Stimulated activated CD4-positive, alpha-beta T cell treated with anti-CD3 and anti-CD28 coated beads, Interleukin-1b, Interleukin-23, amount 100 ng/mL, for 4 hours (primary cell): ENCODE data around the gene SPDYE2.
"Not testable (repeated sequence)": the region's sequence is repeated elsewhere in the genome, so short reads cannot be mapped to it uniquely, and the experiment has no call there.

ENCODE experiments used
- DNase-seq, 2 donors: peaks; one replicate each; pipeline ENCODE4 v3.0.0-alpha.2; 2020; ENCODE audit warnings: low read depth in 2 of 2

Gene SPDYE2, protein sequence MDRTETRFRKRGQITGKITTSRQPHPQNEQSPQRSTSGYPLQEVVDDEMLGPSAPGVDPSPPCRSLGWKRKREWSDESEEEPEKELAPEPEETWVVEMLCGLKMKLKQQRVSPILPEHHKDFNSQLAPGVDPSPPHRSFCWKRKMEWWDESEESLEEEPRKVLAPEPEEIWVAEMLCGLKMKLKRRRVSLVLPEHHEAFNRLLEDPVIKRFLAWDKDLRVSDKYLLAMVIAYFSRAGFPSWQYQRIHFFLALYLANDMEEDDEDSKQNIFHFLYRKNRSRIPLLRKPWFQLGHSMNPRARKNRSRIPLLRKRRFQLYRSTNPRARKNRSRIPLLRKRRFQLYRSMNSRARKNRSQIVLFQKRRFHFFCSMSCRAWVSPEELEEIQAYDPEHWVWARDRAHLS

DNA sequence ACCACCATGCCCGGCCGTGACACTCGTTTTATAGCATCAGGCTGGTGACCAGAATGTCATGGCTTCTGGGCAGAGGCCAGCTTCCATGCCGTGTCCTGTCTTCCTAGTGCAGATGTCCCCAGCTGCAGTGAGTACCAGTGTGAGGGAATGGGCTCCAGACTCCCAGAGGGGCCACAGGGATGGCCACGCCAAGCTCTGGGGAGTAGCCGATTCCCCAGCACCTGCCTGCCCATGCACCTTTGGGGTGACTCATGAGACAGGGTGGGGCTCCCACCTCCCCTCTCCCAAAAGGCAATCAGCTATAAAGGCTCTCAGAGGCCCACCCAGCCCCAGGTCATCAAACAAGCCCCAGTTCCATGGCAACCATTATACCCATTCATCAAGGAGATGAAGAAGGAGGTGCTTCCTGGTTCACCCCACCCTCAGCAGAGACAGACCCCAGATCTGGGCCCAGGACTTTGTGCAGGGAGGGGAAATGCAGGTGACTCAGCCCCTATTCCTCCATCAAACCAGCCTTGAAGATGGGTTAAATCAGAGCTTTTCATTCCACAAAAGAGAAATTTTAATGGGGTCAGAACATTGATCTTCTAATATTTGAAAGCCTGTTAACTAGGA, at the start of gene SPDYE2:
SPDYE2 (plus strand) TSS at position 419 of the 615 bp plus-strand sequence. CDS start 2,030 bp downstream, outside the sequence.
- DNase-seq: not testable (repeated sequence)

DNA sequence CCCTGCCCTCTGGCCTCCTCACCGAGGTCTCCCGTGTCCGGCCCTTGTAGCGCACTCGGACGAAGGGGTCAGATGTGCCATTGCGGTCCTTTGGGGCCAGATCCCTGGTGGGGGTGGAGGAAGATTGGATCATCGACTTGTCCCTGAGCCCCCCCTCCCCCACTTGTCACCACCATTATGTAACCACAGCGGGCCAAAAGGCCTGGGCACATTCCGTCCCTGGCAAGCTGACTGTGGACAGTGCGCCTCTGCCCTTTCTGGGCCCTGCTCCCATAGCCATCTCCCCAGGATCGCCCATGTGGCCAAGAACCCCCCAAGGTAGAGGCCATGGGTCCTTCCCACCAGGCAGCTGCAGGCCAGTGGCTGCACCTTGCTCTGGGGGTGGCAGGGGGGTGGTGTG, 47.9 kb upstream of the SPDYE2 start:
- not testable (repeated sequence) for DNase-seq

DNA sequence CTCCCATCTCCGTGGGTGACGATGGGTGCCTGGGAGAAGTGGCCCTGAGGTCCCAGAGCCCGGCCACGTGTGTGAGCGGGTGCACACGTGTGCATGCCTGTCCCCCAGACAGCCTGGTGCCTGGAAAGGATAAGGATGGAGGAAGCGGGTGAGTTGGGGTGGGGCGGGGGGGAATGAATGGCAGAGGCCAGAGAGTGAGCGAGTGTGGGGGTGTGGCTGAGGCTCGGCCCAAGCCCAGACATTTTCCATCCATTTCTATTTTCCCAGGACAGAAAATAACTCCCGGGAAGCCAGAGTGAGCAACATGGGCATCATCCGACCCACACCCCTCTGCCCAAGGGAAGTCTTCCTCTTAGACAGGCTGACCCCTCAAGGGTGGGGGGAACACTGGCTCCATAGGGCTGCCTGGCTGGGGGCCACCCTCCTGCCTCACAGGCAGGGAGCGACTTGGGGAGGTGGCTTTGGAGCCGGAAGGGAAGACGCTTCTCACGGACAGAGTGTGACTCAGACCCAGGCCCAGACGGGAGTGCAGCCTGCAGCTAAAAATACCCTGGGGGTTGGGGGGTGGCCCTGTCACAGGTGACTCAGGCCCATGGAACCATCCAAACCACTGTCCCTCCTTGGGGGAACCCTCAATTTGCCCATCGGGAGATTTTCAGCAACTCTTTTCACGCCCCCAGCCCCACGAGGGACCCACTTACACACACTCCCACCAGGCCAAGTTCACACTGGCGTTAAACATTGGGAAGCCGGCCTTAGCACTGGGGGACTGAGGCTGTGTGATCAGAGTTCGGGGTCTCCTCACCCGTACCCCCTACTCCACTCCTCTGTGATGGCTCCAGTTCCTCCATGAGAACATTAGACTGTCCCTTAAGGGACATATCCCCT, 45.5 kb upstream of the SPDYE2 start:
- not testable (repeated sequence) for DNase-seq

DNA sequence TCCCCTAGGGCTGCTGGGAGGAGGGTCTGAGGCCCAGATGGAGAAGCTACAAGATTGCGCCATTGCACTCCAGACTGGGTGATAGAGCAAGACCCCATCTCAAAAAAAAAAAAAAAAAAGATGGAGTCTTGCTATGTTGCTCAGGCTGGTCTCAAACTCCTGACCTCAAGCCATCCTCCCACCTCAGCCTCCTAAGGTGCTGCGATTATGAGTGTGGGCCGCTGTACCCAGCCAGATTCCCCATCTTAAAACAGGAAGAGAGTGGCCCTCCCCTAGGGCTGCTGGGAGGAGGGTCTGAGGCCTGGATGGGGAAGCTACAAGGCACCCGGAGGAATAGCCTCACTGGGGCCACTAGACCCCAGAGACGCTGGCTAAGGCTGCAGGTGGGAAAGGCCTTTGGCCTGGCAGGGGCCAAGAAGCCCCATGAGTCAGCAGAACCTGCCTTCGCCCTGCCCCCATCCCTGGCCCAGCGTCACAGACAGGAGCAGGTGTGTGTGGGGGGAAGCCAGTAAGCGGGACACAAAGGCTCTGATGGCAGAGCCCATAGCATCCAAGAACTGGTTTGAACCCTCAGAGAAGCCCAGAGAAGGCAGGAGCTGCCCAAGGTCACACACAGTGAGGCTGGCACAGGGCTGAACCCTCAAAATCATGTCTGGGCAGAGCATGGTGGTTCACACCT, 43.5 kb upstream of the SPDYE2 start:
- DNase-seq: not testable (repeated sequence)

DNA sequence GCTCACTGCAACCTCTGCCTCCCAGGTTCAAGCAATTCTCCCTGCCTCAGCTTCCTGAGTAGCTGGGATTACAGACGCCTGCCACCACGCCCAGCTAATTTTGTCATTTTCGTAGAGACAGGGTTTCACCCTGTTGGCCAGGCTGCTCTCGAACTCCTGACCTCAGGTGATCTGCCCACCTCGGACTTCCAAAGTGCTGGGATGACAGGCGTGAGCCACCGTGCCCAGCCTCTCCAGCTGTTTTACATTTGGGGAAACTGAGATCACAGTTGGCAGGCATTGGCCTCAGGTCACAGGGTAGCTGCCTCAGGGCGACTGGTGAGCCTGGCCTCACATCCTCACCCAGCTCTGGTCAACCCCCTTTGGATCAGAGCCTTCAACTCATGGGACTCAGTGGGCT, 40.5 kb upstream of the SPDYE2 start:
- DNase-seq: not testable (repeated sequence)

DNA sequence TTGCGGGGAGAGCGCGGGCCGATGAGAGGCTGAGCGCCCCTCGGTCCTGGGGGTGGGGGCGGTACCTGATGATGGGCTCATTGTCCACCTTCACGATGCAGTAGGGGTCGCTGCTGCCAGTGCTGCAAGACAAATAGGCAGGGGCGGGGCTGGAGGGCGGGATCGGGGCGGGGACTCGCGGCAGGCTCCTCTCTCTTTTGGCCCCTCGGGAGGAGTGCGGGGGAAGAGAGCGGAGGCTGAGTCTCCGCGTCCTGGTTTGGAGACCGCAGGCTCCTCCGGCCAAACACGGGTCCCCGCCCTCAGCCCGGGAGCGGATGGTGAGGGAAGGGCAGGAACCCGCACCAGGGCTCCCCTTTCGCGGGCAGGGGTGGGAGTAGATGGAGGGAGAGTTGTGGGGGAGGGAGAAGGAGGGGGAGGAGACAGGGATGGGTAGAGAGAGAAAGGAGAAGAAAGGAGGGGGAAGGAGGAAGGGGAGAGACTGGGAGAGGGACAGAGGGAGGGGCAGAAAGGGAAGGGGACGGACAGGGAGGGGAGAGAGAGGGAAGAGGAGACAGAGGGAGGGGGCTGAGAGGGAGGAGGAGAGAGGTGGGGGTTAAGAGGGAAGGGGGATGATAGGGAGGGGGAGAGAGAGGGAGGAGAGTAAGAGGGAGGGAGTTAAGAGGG, 39.0 kb upstream of the SPDYE2 start:
- not testable (repeated sequence) for DNase-seq

DNA sequence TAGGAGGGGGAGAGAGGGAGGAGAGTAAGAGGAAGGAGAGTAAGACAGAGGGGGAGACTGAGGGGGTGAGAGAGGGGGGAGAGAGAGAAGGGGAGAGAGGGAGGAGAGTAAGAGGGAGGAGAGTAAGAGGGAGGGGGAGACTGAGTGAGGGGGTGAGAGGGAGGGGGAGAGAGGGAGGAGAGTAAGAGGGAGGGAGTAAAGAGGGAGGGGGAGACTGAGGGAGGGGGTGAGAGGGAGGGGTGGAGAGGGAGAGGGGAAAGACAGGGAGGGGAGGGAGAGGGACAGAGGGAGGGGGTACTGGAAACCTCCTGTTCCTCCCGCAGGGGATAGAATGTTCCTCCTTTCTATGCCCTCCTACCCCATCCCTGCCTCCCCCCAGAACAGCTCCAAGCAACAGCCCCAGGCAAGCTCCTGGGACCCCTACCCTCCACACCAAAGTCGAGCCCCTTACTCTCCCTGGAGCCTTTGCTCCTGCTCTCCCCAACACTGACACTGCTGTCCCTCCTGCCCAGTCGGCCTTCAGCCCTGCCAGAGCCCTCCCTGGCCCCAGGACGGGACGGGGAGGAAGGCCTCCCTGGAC, 38.3 kb upstream of the SPDYE2 start:
- DNase-seq: not testable (repeated sequence)

DNA sequence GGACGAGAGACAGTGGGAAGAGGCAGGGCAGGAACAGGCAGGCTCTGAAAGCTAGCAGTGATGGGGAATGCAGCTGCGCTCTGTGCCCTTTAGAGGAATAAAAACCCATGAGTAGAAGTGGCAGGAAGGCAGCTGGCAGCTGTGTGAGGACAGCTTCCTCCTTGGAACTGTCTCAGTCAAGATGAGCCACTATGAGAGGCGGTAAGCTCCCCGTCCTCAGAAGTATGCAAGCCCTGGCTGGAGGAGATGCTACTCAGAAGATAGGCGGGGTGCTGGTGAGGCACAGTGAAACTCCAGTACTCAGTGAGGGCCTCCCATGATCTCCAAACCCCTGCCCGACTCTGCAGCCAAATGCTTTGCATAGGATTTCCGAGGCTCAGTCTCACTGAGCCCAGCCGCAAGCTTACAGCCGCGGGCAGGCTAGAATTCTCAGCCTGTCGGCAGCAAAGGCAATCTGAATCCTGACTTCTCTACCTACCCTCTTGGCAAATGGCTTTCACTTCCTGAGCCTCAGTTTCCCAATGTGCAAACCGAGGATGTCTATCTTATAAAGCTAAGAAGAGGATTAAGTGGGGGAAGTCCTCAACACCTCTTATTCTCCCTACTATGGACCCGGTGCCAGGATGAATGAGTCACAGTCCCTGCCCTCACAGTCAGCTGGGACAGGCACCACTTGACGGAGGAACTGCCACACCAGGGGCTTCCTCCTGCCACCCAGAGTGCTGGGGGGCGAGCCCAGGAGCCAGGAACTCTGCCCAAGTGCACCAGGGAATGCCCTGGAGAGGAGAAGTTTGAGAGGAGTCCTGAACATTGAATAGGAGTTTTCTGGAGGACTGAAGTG, 35.9 kb upstream of the SPDYE2 start:
- not testable (repeated sequence) for DNase-seq

DNA sequence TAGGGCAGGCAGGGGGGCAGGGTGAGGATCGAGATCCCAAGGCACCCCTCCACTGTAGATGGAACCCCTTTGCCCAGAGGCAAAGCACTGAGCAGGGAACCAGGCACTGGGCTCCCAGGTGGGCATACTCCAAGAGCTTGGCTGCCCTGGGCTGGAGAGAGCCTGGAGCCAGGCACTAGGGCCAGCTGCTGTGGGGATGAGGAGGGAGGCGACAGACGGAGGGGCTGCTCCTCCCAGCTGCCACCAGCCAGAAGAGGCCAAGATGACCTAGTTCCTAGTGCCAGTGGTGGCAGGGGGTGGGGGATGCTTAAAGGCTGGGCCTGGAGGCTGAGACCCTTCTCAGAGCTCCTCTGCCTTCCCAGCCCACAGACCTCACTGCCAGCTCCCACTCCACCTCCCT, 35.1 kb upstream of the SPDYE2 start:
- not testable (repeated sequence) for DNase-seq

DNA sequence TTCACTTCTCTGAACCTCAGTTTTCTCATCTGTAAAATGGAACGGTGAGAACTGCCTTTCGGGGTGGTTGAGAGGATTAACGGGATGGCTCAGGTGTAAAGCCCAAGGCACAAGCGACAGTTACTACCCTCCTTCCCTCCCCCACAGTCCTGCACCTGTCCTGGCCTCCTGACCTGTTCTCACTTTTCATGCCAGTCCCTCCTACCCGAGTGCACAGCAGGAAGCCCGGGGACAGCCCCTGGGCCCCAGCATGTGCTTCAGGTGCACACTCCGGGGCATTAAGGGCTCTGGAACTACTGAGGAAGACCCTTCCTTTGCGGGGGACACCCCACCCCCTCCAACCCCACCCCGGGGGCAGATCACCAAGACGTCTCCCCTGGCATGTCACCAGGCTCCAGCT, 34.1 kb upstream of the SPDYE2 start:
- DNase-seq: not testable (repeated sequence)

DNA sequence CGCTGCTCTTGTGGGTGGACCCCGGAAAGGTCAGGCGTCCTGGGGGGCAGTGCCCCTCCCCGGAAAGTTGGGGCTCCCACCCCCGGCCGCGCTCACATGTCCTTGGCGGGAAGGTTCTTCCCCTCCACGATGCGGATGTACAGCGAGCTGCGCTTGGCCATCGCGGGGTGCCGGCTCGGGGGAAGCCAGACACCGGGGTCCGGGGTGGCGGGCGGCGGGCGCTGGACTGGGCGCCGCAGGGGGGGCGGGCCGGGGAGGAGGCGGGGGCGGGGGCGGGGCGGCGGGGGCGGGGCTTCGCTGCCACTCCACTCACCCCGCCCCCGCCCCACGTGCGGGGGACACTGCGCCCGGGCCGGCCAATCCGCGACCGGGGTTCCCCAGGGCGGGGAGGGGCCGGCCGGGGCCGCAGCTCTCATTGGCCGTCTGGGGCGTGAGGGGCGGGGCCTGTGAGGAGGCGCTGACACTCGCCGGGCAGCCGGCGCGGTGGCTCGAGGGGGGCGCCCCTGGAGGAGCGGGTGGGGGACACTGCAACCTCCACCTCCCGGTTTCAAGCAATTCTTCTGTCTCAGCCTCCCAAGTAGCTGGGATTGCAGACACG, 33.4 kb upstream of the SPDYE2 start, which contains the start of gene RASA4B:
RASA4B (minus strand) TSS at position 228 of the 598 bp plus-strand sequence; CDS start at position 161, 67 bp downstream.
- DNase-seq: not testable (repeated sequence)

DNA sequence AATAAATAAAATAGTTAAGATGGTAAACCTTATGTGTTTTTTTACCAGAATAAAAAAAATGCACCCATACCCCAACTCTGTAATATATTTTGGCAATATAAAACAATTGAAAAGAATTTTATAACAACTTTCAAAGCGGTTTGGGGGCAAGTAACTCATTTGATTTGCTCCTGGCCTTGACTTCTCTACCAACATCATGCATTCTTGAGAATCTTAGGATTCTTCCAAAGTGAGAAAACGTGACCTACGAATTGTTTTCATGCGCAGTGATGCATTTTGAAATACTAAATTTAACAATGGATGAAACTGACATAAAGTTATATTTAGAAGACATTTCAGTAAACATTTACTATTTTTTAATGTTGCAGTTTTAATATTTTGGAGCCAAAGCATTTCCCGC, 30.2 kb upstream of the SPDYE2 start:
- not testable (repeated sequence) for DNase-seq

DNA sequence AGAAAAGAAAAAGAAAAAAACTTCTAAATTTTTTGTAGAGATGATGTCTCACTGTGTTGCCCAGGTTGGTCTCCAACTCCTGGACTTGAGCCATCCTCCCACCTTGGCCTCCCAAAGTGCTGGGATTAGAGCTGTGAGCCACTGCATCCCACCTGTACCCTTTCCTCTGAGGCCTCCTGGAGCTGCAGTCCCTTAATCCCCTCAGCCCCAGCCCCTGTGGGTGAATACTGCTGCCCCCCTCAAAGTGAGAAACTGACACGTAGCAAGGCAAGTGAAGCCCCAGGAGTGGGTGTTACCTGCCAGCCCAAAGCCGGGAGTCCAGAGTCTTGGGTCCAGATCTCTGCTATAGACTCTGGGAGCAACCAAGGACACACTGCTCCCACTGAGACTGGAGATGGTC, 26.2 kb upstream of the SPDYE2 start:
- not testable (repeated sequence) for DNase-seq

DNA sequence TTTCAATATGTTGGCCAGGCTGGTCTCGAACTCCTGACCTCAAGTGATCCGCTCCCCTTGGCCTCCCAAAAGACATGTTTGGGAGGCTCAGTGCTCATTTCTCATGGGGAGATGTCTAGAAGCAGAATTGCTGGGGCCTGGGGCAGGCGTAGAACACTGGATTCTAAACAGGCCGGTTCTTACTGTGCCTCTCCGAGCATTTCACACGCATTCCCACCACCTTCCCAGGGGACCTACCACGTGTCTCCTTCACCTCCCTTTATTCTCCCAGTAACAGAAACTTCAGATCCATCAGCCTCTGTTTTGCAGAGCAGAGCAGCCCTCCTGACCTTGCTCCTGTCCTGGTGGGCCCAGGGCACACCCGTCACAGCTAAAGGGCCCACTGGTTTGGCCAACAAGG, 23.8 kb upstream of the SPDYE2 start:
- DNase-seq: not testable (repeated sequence)

DNA sequence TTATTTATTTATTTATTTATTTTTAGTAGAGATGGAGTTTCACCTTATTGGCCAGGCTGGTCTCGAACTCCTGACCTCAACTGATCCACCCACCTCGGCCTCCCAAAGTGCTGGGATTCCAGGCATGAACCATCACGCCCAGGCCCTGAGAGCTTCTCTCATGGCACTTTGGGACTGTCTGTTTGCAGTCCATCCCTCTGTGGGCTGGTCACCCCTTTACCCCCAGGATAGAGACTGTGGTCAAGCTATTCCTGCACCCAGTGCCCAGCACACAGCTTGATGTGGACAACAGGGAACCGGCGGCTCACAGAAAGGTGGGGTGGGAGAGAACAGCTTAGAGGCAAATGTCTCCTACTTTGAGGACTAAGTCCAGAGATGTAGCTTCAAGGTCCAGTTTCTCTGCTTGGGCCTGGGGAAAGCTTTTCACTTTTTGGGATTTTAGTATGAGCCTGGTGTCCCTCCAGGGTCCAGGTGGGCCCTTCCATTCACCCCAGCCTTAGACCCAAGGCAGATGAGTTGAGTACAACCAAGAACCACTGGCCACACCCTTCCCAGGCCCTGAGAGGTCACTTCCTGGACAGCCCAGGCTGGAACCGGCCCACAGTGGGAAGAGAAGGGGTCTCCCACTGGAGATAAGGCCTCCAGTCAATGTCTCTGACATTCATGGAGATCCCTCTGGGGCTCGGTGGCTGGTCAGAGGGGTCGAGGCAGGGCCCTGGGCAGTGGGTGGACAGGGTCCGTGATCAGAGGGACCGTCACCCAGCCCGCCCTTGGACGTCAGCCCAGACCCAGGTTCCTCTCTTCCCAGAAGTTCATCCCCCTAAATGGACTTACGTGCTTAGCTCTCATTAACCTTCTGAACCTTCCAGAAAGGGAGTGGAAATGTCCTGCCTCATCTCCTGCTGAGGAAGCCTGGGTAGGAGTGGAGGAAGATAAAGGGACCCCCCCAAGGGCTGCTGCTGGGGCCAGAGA, 22.9 kb upstream of the SPDYE2 start:
- DNase-seq: not testable (repeated sequence)

DNA sequence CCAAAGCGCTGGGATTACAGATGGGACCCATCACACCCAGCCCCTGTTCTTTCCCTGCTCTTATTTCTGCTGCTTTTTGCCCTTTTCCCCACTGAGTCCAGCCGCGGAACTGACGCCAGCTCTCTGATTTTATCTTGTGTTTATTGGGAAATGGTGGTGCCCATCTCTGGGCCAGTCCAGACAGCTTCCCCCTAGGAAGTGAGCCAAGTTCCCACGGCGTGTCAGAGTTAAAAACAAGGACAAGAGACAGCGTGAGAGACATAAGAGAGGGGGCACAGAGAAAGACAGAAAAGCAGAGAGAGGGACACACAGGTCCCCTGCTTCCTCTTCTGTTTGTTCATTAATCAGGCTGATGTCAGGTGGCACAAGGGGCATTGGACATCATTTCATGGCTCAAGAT, 19.4 kb upstream of the SPDYE2 start:
- DNase-seq: not testable (repeated sequence)

DNA sequence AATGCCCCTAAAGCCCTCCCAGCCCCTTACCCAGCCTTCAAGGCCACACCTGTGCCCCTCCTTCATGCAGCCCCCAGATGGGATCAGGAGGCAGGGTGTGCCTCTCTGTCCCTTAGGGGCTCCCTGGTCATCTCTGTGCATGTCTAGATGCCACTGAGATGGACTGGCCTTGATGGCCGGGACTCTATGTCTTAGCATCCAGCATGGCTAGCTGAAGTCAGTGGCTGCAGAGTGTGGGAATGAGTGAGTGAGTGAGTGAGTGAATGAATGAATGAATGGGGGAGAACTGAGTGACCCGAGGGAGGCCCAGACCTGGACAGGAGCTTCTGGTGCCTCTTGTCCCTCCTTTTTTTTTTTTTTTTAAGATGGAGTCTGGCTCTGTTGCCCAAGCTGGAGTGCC, 18.9 kb upstream of the SPDYE2 start:
- DNase-seq: not testable (repeated sequence)

DNA sequence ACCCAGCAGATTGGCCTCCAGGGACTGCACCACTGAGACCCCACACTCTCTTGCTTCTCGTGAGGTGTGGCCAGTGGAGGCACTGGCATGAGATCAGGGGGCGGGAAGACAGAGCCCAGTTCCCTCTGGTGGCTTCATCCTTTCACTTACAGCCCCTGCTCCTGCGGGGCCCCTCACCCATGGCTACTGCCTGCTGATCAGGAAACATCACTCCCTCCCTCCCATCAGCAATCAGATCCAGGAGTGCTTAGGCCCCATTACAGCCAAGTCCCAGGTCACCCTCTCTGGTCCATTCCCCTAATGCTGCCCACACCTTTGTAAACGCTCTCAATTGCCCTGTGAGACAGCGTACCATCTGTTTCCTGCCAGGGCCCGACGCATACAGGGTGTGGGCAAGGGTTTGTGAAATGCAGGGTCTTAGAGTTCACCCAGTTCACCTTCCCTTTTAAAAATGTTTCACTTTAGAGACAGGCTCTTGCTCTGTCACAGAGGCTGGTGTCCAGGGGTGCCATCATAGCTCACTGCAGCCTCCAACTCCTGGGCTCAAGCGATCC, 15.9 kb upstream of the SPDYE2 start:
- not testable (repeated sequence) for DNase-seq
